ENCODE measurements around the gene TNFRSF1A. TPM values are rescaled to one million over a fixed set of nuclear protein-coding genes. Genes with fewer than 3 reads are reported as not detected.

The TNFRSF1A gene
- 337 to 562 TPM (median 507 TPM) in 5 replicates for total RNA-seq (2022; extraction: Qiagen RNA extraction; ENCODE audit: low read depth)

GRCh38 chr12:6341417-6342139 lies at the start of gene TNFRSF1A:
Gene TNFRSF1A, minus strand, starts transcription at chr12:6342076. Its CDS starts 262 bp downstream, at chr12:6341814.

GRCh38 chr12:6383572-6384498 lies 42.0 kb upstream of the TNFRSF1A start, which contains the start of gene LTBR:
Gene LTBR, plus strand, starts transcription at chr12:6384162. Its CDS starts 197 bp downstream, at chr12:6384359.

GRCh38 chr12:6375269-6376078 lies 33.6 kb upstream of the TNFRSF1A start, which contains the start of gene SCNN1A:
Gene SCNN1A, minus strand, starts transcription at chr12:6375563. Its CDS starts 780 bp downstream, at chr12:6374783.

Other genes starting within 250 kb of the TNFRSF1A start
- 0.06 to 0.42 TPM (median 0.15 TPM) in 5 replicates for gene VWF, start 217.4 kb downstream of the TNFRSF1A start, total RNA-seq (2022; extraction: Qiagen RNA extraction; ENCODE audit: low read depth)
- 212 to 269 TPM (median 254 TPM) in 5 replicates for gene CD9, start 141.7 kb downstream of the TNFRSF1A start, total RNA-seq (2022; extraction: Qiagen RNA extraction; ENCODE audit: low read depth)
- 0.18 to 0.53 TPM (median 0.30 TPM) in 5 replicates for gene PLEKHG6, start 31.4 kb downstream of the TNFRSF1A start, total RNA-seq (2022; extraction: Qiagen RNA extraction; ENCODE audit: low read depth)
- 6.5 to 9.4 TPM (median 6.9 TPM) in 5 replicates for gene SCNN1A, start 33.5 kb upstream of the TNFRSF1A start, total RNA-seq (2022; extraction: Qiagen RNA extraction; ENCODE audit: low read depth)
- 154 to 212 TPM (median 188 TPM) in 5 replicates for gene LTBR, start 42.1 kb upstream of the TNFRSF1A start, total RNA-seq (2022; extraction: Qiagen RNA extraction; ENCODE audit: low read depth)
- not detected in 5 replicates for gene CD27, start 102.9 kb upstream of the TNFRSF1A start, total RNA-seq (2022; extraction: Qiagen RNA extraction; ENCODE audit: low read depth)
- gene TAPBPL, start 110.0 kb upstream of the TNFRSF1A start, total RNA-seq (2022; extraction: Qiagen RNA extraction; ENCODE audit: low read depth), result 2.2 to 5.2 TPM (median 3.7 TPM) in 5 replicates
- gene VAMP1, start 128.6 kb upstream of the TNFRSF1A start, total RNA-seq (2022; extraction: Qiagen RNA extraction; ENCODE audit: low read depth), result 8.7 to 13.8 TPM (median 12.4 TPM) in 5 replicates
- 292 to 379 TPM (median 297 TPM) in 5 replicates for gene MRPL51, start 151.2 kb upstream of the TNFRSF1A start, total RNA-seq (2022; extraction: Qiagen RNA extraction; ENCODE audit: low read depth)
- 60.4 to 70.5 TPM (median 66.4 TPM) in 5 replicates for gene NCAPD2, start 152.0 kb upstream of the TNFRSF1A start, total RNA-seq (2022; extraction: Qiagen RNA extraction; ENCODE audit: low read depth)
- gene GAPDH, start 192.4 kb upstream of the TNFRSF1A start, total RNA-seq (2022; extraction: Qiagen RNA extraction; ENCODE audit: low read depth), result 6,637 to 8,953 TPM (median 8,845 TPM) in 5 replicates
- gene IFFO1, start 214.0 kb upstream of the TNFRSF1A start, total RNA-seq (2022; extraction: Qiagen RNA extraction; ENCODE audit: low read depth), result 2.0 to 3.2 TPM (median 2.2 TPM) in 5 replicates
- 104 to 116 TPM (median 106 TPM) in 5 replicates for gene NOP2, start 226.2 kb upstream of the TNFRSF1A start, total RNA-seq (2022; extraction: Qiagen RNA extraction; ENCODE audit: low read depth)

Measured in A549 treated with RU486 at 1 μM for 4 hours (cell line).